Measurements from ENCODE around the gene KRT8.

KRT8 gene

GRCh38 chr12:52949413-52950331 is 44.8 kb upstream of the KRT8 start:
- no peak for TF ChIP-seq CTCF (conservative IDR thresholded peaks at IDR 0.05; ENCODE audit: low read depth, low read length)
- H3K4me3 ChIP-seq (ENCODE audit: low read length): peak overlapping the region; percentile 98
- DNase-seq (ENCODE audit: low read depth): peak; percentile 91

GRCh38 chr12:52947738-52948423 is 43.0 kb upstream of the KRT8 start:
- no peak for DNase-seq (ENCODE audit: low read depth)
- H3K4me3 ChIP-seq (ENCODE audit: low read length): no peak overlapping the region
- no peak for TF ChIP-seq CTCF (conservative IDR thresholded peaks at IDR 0.05; ENCODE audit: low read depth, low read length)

GRCh38 chr12:52946797-52947547 is 42.1 kb upstream of the KRT8 start:
- H3K4me3 ChIP-seq (ENCODE audit: low read length): no peak overlapping the region
- TF ChIP-seq CTCF (conservative IDR thresholded peaks at IDR 0.05; ENCODE audit: low read depth, low read length): no peak
- no peak for DNase-seq (ENCODE audit: low read depth)

- no peak overlapping the region for H3K4me3 ChIP-seq (ENCODE audit: low read length)
- no peak for DNase-seq (ENCODE audit: low read depth)
- no peak for TF ChIP-seq CTCF (conservative IDR thresholded peaks at IDR 0.05; ENCODE audit: low read depth, low read length)
Measured at GRCh38 chr12:52946334-52946733, 41.5 kb upstream of the KRT8 start.

- no peak overlapping the region for H3K4me3 ChIP-seq (ENCODE audit: low read length)
- peak; percentile 75 for DNase-seq (ENCODE audit: low read depth)
- TF ChIP-seq CTCF (conservative IDR thresholded peaks at IDR 0.05; ENCODE audit: low read depth, low read length): no peak
Measured at GRCh38 chr12:52945389-52946232, 40.7 kb upstream of the KRT8 start.

- no peak overlapping the region for H3K4me3 ChIP-seq (ENCODE audit: low read length)
- TF ChIP-seq CTCF (conservative IDR thresholded peaks at IDR 0.05; ENCODE audit: low read depth, low read length): no peak
- no peak for DNase-seq (ENCODE audit: low read depth)
Measured at GRCh38 chr12:52944683-52945388, 40.0 kb upstream of the KRT8 start.
